HEK293 (cell line): ENCODE measurements around the gene GJD3.

Experiments used
- ELK4 ChIP-seq: IDR thresholded peaks from 2 replicates; pipeline ENCODE4 v1.6.1; 2011; ENCODE audit warnings: mild to moderate bottlenecking, low read depth, low read length, borderline replicate concordance
- GLI2 ChIP-seq: fragments of 450-650 bp; formaldehyde crosslinking; IDR thresholded peaks from 2 replicates; pipeline ENCODE4; 2017; ENCODE audit warnings: missing biosample characterization, missing genetic modification characterization, low read depth, borderline replicate concordance
- GLIS2 ChIP-seq: fragments of 450-650 bp; formaldehyde crosslinking; IDR thresholded peaks from 2 replicates; pipeline ENCODE4 v1.5.1; 2016; ENCODE audit warnings: missing biosample characterization, missing genetic modification characterization
- HIC1 ChIP-seq: fragments of 450-650 bp; formaldehyde crosslinking; IDR thresholded peaks from 2 replicates; pipeline ENCODE4 v1.5.1; 2016; ENCODE audit warnings: missing biosample characterization, missing genetic modification characterization
- KLF8 ChIP-seq: fragments of 450-650 bp; formaldehyde crosslinking; IDR thresholded peaks from 2 replicates; pipeline ENCODE4 v1.5.1; 2016; ENCODE audit warnings: missing biosample characterization, missing genetic modification characterization
- KLF9 ChIP-seq: fragments of 450-650 bp; formaldehyde crosslinking; IDR thresholded peaks from 2 replicates; pipeline ENCODE4 v1.5.1; 2016; ENCODE audit warnings: missing biosample characterization, missing genetic modification characterization, low read depth
- PATZ1 ChIP-seq: fragments of 450-650 bp; formaldehyde crosslinking; IDR thresholded peaks from 2 replicates; pipeline ENCODE4 v1.5.1; 2016; ENCODE audit warnings: missing biosample characterization, missing genetic modification characterization
- PRDM1 ChIP-seq: fragments of 450-650 bp; formaldehyde crosslinking; IDR thresholded peaks from 2 replicates; pipeline ENCODE4; 2016; ENCODE audit warnings: missing biosample characterization, missing genetic modification characterization
- YY1 ChIP-seq: fragments of 450-650 bp; formaldehyde crosslinking; IDR thresholded peaks from 2 replicates; pipeline ENCODE4 v1.5.1; 2018; ENCODE audit warnings: missing biosample characterization, missing genetic modification characterization
- ZBTB7A ChIP-seq: fragments of 450-650 bp; formaldehyde crosslinking; IDR thresholded peaks from 2 replicates; pipeline ENCODE4 v1.5.1; 2016; ENCODE audit warnings: low read depth, missing biosample characterization, missing genetic modification characterization
- ZBTB8A ChIP-seq: fragments of 450-650 bp; formaldehyde crosslinking; IDR thresholded peaks from 2 replicates; pipeline ENCODE4 v1.5.1; 2016; ENCODE audit warnings: missing biosample characterization, missing genetic modification characterization
- ZFHX2 ChIP-seq: fragments of 450-650 bp; formaldehyde crosslinking; conservative IDR thresholded peaks from 2 replicates; pipeline ENCODE4 v1.5.1; 2016; ENCODE audit warnings: missing biosample characterization, missing genetic modification characterization
- ZNF24 ChIP-seq: fragments of 450-650 bp; formaldehyde crosslinking; IDR thresholded peaks from 2 replicates; pipeline ENCODE4 v1.5.1; 2016; ENCODE audit warnings: missing biosample characterization, missing genetic modification characterization
- ZNF366 ChIP-seq: fragments of 450-650 bp; formaldehyde crosslinking; conservative IDR thresholded peaks from 2 replicates; pipeline ENCODE4 v1.5.1; 2016; ENCODE audit warnings: missing biosample characterization, missing genetic modification characterization
- ZNF404 ChIP-seq: fragments of 450-650 bp; formaldehyde crosslinking; IDR thresholded peaks from 2 replicates; pipeline ENCODE4 v1.5.1; 2017; ENCODE audit warnings: missing biosample characterization, missing genetic modification characterization
- ZNF416 ChIP-seq: fragments of 450-650 bp; formaldehyde crosslinking; IDR thresholded peaks from 2 replicates; pipeline ENCODE4 v1.5.1; 2016; ENCODE audit warnings: missing biosample characterization, missing genetic modification characterization
- ZNF501 ChIP-seq: fragments of 450-650 bp; formaldehyde crosslinking; IDR thresholded peaks from 2 replicates; pipeline ENCODE4 v1.5.1; 2016; ENCODE audit warnings: missing biosample characterization, missing genetic modification characterization
- ZNF561 ChIP-seq: fragments of 450-650 bp; IDR thresholded peaks from 2 replicates; pipeline ENCODE4 v1.5.1; 2018; ENCODE audit warnings: missing biosample characterization, missing genetic modification characterization, borderline replicate concordance
- ZNF626 ChIP-seq: fragments of 450-650 bp; sonication (Bioruptor Pico); formaldehyde crosslinking; IDR thresholded peaks from 2 replicates; pipeline ENCODE4 v1.5.1; 2018; ENCODE audit warnings: missing biosample characterization, missing genetic modification characterization, inconsistent platforms
- ZNF658 ChIP-seq: fragments of 450-650 bp; formaldehyde crosslinking; IDR thresholded peaks from 2 replicates; pipeline ENCODE4; 2016; ENCODE audit warnings: missing biosample characterization, missing genetic modification characterization
- ZNF677 ChIP-seq: fragments of 450-650 bp; IDR thresholded peaks from 2 replicates; pipeline ENCODE4 v1.5.0; 2018; ENCODE audit warnings: missing biosample characterization, mild to moderate bottlenecking, missing genetic modification characterization, moderate library complexity
- ZNF707 ChIP-seq: fragments of 450-650 bp; formaldehyde crosslinking; IDR thresholded peaks from 2 replicates; pipeline ENCODE4 v1.5.1; 2016; ENCODE audit warnings: missing biosample characterization, missing genetic modification characterization
- TF ChIP-seq, protein P1 (sequence below): fragments of 450-650 bp; formaldehyde crosslinking; IDR thresholded peaks from 2 replicates; pipeline ENCODE4 v1.5.1; 2016; ENCODE audit warnings: missing biosample characterization, missing genetic modification characterization
- TF ChIP-seq, protein P2 (sequence below): fragments of 450-650 bp; formaldehyde crosslinking; optimal IDR thresholded peaks from 2 replicates; pipeline ENCODE3; 2016; ENCODE audit warnings: missing biosample characterization, mild to moderate bottlenecking, missing genetic modification characterization
- TF ChIP-seq, protein P3 (sequence below): fragments of 450-650 bp; formaldehyde crosslinking; IDR thresholded peaks from 2 replicates; pipeline ENCODE4 v1.5.1; 2016; ENCODE audit warnings: missing biosample characterization, missing genetic modification characterization
- TF ChIP-seq, protein P4 (sequence below): fragments of 450-650 bp; formaldehyde crosslinking; IDR thresholded peaks from 2 replicates; pipeline ENCODE4 v1.5.1; 2017; ENCODE audit warnings: missing biosample characterization, missing genetic modification characterization

Gene GJD3

DNA sequence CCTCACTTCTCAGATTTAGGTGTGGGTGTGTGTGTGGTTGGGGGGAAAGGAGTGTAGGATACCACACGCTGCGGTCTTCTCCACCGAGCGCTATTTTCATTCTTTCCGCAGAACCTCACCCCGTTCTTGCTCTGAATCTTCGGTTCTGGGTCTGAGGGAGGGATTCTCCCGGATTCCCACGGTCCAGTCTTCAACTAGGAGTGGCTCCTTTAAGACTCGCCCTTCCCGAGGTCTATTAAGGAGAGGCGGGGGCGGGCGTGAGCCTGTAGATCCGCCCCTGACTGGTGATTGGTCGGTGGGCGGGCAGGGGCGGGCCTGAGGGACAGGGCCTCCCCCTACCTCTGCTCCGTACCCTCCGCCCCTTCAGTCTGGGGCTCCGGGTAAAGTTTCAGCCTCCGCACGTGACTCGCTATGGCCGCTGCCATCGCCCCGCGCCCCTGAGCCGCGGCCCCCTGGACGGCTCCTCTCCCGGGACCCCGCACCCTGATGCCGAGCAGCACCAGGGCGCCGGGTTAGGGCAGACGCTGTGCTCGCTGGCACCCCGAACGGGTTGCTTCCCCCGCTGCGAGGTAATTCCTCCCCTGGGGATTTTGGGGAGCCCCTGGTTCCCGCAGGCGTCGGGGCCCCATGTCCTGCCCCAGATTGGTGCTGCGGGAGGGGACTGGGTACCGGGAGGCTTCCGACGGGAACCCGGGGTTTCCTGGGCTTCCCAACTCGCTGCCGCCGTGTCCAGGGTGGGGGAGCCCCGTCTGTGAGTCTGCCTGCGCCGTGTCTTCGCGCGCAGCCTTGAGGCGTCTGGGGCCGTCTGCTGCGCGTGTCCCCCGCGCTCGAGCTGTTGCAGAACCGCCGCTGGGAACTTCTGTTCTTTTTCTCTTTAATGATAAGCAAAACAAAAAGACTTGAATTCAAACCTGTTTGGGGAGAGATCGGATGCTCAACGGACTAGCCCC, 46.4 kb downstream of the GJD3 start (continued):
- TF ChIP-seq, protein P1, sequence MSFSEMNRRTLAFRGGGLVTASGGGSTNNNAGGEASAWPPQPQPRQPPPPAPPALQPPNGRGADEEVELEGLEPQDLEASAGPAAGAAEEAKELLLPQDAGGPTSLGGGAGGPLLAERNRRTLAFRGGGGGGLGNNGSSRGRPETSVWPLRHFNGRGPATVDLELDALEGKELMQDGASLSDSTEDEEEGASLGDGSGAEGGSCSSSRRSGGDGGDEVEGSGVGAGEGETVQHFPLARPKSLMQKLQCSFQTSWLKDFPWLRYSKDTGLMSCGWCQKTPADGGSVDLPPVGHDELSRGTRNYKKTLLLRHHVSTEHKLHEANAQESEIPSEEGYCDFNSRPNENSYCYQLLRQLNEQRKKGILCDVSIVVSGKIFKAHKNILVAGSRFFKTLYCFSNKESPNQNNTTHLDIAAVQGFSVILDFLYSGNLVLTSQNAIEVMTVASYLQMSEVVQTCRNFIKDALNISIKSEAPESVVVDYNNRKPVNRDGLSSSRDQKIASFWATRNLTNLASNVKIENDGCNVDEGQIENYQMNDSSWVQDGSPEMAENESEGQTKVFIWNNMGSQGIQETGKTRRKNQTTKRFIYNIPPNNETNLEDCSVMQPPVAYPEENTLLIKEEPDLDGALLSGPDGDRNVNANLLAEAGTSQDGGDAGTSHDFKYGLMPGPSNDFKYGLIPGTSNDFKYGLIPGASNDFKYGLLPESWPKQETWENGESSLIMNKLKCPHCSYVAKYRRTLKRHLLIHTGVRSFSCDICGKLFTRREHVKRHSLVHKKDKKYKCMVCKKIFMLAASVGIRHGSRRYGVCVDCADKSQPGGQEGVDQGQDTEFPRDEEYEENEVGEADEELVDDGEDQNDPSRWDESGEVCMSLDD (tag by site-specific recombination), result peak; percentile 99
- TF ChIP-seq PATZ1 (tag by site-specific recombination) (peak; percentile 86), KLF8 (peak; percentile 62; the same call in 1 of the 2 replicates), YY1 (tag by site-specific recombination) (peak; percentile 89), ZNF658 (tag by site-specific recombination) (no peak), ZNF561 (tag by site-specific recombination) (peak; percentile 27; the same call in 1 of the 2 replicates), ZBTB7A (tag by site-specific recombination) (peak; percentile 93), ELK4 (no peak), ZFHX2 (tag by site-specific recombination) (peak; percentile 85), ZNF404 (tag by site-specific recombination) (no peak), KLF9 (tag by site-specific recombination) (0 out of 2 replicates have a peak, but pooled peaks have one; percentile 58), GLIS2 (tag by site-specific recombination) (peak; percentile 82), ZNF501 (tag by site-specific recombination) (peak; percentile 76), ZBTB8A (tag by site-specific recombination) (0 out of 2 replicates have a peak, but pooled peaks have one; percentile 24), GLI2 (tag by site-specific recombination) (no peak), ZNF416 (tag by site-specific recombination) (no peak), ZNF626 (tag by site-specific recombination) (no peak), ZNF366 (tag by site-specific recombination) (peak; percentile 70), ZNF24 (tag by site-specific recombination) (no peak), ZNF677 (tag by site-specific recombination) (no peak), ZNF707 (tag by site-specific recombination) (no peak), PRDM1 (tag by site-specific recombination) (no peak), HIC1 (tag by site-specific recombination) (peak; percentile 99)
- TF ChIP-seq, protein P2, sequence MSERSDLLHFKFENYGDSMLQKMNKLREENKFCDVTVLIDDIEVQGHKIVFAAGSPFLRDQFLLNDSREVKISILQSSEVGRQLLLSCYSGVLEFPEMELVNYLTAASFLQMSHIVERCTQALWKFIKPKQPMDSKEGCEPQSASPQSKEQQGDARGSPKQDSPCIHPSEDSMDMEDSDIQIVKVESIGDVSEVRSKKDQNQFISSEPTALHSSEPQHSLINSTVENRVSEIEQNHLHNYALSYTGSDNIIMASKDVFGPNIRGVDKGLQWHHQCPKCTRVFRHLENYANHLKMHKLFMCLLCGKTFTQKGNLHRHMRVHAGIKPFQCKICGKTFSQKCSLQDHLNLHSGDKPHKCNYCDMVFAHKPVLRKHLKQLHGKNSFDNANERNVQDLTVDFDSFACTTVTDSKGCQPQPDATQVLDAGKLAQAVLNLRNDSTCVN (tag by site-specific recombination), result peak; percentile 79
- TF ChIP-seq, protein P3, sequence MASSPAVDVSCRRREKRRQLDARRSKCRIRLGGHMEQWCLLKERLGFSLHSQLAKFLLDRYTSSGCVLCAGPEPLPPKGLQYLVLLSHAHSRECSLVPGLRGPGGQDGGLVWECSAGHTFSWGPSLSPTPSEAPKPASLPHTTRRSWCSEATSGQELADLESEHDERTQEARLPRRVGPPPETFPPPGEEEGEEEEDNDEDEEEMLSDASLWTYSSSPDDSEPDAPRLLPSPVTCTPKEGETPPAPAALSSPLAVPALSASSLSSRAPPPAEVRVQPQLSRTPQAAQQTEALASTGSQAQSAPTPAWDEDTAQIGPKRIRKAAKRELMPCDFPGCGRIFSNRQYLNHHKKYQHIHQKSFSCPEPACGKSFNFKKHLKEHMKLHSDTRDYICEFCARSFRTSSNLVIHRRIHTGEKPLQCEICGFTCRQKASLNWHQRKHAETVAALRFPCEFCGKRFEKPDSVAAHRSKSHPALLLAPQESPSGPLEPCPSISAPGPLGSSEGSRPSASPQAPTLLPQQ (tag by site-specific recombination), result peak; percentile 82; the same call in 1 of the 2 replicates
- TF ChIP-seq, protein P4, sequence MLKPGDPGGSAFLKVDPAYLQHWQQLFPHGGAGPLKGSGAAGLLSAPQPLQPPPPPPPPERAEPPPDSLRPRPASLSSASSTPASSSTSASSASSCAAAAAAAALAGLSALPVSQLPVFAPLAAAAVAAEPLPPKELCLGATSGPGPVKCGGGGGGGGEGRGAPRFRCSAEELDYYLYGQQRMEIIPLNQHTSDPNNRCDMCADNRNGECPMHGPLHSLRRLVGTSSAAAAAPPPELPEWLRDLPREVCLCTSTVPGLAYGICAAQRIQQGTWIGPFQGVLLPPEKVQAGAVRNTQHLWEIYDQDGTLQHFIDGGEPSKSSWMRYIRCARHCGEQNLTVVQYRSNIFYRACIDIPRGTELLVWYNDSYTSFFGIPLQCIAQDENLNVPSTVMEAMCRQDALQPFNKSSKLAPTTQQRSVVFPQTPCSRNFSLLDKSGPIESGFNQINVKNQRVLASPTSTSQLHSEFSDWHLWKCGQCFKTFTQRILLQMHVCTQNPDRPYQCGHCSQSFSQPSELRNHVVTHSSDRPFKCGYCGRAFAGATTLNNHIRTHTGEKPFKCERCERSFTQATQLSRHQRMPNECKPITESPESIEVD, result no peak
